Muscle of arm (tissue), 12 donors: ENCODE data around the gene FOXS1. TPM values are rescaled to one million over a fixed set of nuclear protein-coding genes. Genes with fewer than 3 reads are reported as not detected.
"Not testable (repeated sequence)": the region's sequence is repeated elsewhere in the genome, so short reads cannot be mapped to it uniquely, and the experiment has no call there.

Experiments used
- DNase-seq: peaks from one replicate; pipeline ENCODE4 v3.0.0-alpha.2; 2013
- polyA plus RNA-seq, 12 donors: library from polyadenylated mRNA; unstranded; fragments of 120-200 nt; gene quantifications; one replicate each; pipeline ENCODE4 v1.2.1, GENCODE V29; 2013; ENCODE audit not compliant: insufficient read length in 12 of 12

FOXS1 gene
- polyA plus RNA-seq, 12 donors, result 3.9 to 10.5 (median 4.7) TPM; not detected in 1

GRCh38 chr20:31824125-31824485 is 21.3 kb downstream of the FOXS1 start:
- no peak for DNase-seq

GRCh38 chr20:31823360-31824124 is 21.9 kb downstream of the FOXS1 start:
- DNase-seq, result no peak

GRCh38 chr20:31822421-31823330 is 22.7 kb downstream of the FOXS1 start:
- DNase-seq, result peak; percentile 82

GRCh38 chr20:31821427-31821826 is 24.0 kb downstream of the FOXS1 start:
- DNase-seq, result no peak

GRCh38 chr20:31820228-31820627 is 25.2 kb downstream of the FOXS1 start:
- DNase-seq, result no peak

GRCh38 chr20:31819083-31819784 is 26.2 kb downstream of the FOXS1 start, which contains the start of gene MYLK2:
TSS of gene MYLK2 (plus strand) at chr20:31819356. CDS start at chr20:31819581, 225 bp downstream.
- no peak for DNase-seq

- no peak for DNase-seq
These were observed 27.0 kb downstream of the FOXS1 start for GRCh38 chr20:31818376-31818908.

GRCh38 chr20:31817461-31817860 is 27.9 kb downstream of the FOXS1 start:
- DNase-seq, result no peak

- DNase-seq, result no peak
These were observed 29.2 kb downstream of the FOXS1 start for GRCh38 chr20:31816221-31816620.

- no peak for DNase-seq
These were observed 29.8 kb downstream of the FOXS1 start for GRCh38 chr20:31815408-31816188.

- DNase-seq, result not testable (repeated sequence)
These were observed 31.3 kb downstream of the FOXS1 start for GRCh38 chr20:31814142-31814541.

- DNase-seq, result no peak
These were observed 31.8 kb downstream of the FOXS1 start for GRCh38 chr20:31813611-31814010.

GRCh38 chr20:31811796-31812728 is 33.3 kb downstream of the FOXS1 start:
- DNase-seq, result peak; percentile 31

GRCh38 chr20:31811198-31811597 is 34.2 kb downstream of the FOXS1 start:
- no peak for DNase-seq

- DNase-seq, result no peak
These were observed 35.7 kb downstream of the FOXS1 start for GRCh38 chr20:31809661-31810060.

GRCh38 chr20:31808481-31808880 is 36.9 kb downstream of the FOXS1 start:
- DNase-seq, result no peak

- no peak for DNase-seq
These were observed 38.6 kb downstream of the FOXS1 start for GRCh38 chr20:31806564-31807355.

- DNase-seq, result no peak
These were observed 41.7 kb downstream of the FOXS1 start for GRCh38 chr20:31803552-31804291.
